ENCODE results near the gene AZU1.

AZU1 gene

GRCh38 chr19:803099-803561 lies 24.5 kb upstream of the AZU1 start:
- no peak for TF ChIP-seq CTCF (IDR thresholded peaks at IDR 0.05)
- DNase-seq, result no peak
- H3K27me3 Mint-ChIP-seq (ENCODE audit: low read depth, poor library complexity), result no peaks in the 10 kb centered on the region
- H3K4me3 Mint-ChIP-seq, result peak overlapping the region; percentile 78
- peak overlapping the region; percentile 99 for H3K27ac Mint-ChIP-seq
- H3K36me3 Mint-ChIP-seq (ENCODE audit: low read depth), result peaks cover 42% of the 10 kb centered on the region
- peaks cover 59% of the 10 kb centered on the region for H3K4me1 Mint-ChIP-seq
- no peaks in the 10 kb centered on the region for H3K9me3 Mint-ChIP-seq

- no peak for TF ChIP-seq CTCF (IDR thresholded peaks at IDR 0.05)
- DNase-seq, result no peak
- Mint-ChIP-seq H3K4me1 (peaks cover 59% of the 10 kb centered on the region), H3K27ac (no peak overlapping the region), H3K27me3 (ENCODE audit: low read depth, poor library complexity) (no peaks in the 10 kb centered on the region), H3K9me3 (no peaks in the 10 kb centered on the region), H3K4me3 (no peak overlapping the region), H3K36me3 (ENCODE audit: low read depth) (peaks cover 42% of the 10 kb centered on the region)
Observed at GRCh38 chr19:803686-804418, 23.8 kb upstream of the AZU1 start.

GRCh38 chr19:804419-805165 lies 23.0 kb upstream of the AZU1 start:
- TF ChIP-seq CTCF (IDR thresholded peaks at IDR 0.05), result no peak
- no peak for DNase-seq
- Mint-ChIP-seq H3K4me1 (peaks cover 51% of the 10 kb centered on the region), H3K36me3 (ENCODE audit: low read depth) (peaks cover 46% of the 10 kb centered on the region), H3K27ac (peak overlapping the region; percentile 80), H3K4me3 (no peak overlapping the region), H3K27me3 (ENCODE audit: low read depth, poor library complexity) (no peaks in the 10 kb centered on the region), H3K9me3 (no peaks in the 10 kb centered on the region)

- no peak for DNase-seq
- Mint-ChIP-seq H3K4me3 (no peak overlapping the region), H3K4me1 (peaks cover 45% of the 10 kb centered on the region), H3K27me3 (ENCODE audit: low read depth, poor library complexity) (no peaks in the 10 kb centered on the region), H3K9me3 (no peaks in the 10 kb centered on the region), H3K36me3 (ENCODE audit: low read depth) (peaks cover 49% of the 10 kb centered on the region), H3K27ac (peak overlapping the region; percentile 80)
- TF ChIP-seq CTCF (IDR thresholded peaks at IDR 0.05), result no peak
Observed at GRCh38 chr19:805166-805551, 22.5 kb upstream of the AZU1 start.

GRCh38 chr19:805600-806550 lies 21.8 kb upstream of the AZU1 start:
- no peak overlapping the region for H3K27ac Mint-ChIP-seq
- no peak overlapping the region for H3K4me3 Mint-ChIP-seq
- DNase-seq, result no peak
- H3K27me3 Mint-ChIP-seq (ENCODE audit: low read depth, poor library complexity), result no peaks in the 10 kb centered on the region
- no peak for TF ChIP-seq CTCF (IDR thresholded peaks at IDR 0.05)
- peaks cover 39% of the 10 kb centered on the region for H3K4me1 Mint-ChIP-seq
- peaks cover 50% of the 10 kb centered on the region for H3K36me3 Mint-ChIP-seq (ENCODE audit: low read depth)
- no peaks in the 10 kb centered on the region for H3K9me3 Mint-ChIP-seq
